K562 (cell line): Measurements from ENCODE around the gene ARL10. TPM values are rescaled to one million over a fixed set of nuclear protein-coding genes. Genes with fewer than 3 reads are reported as not detected.

ENCODE experiments used
- ATAC-seq: fragments of 200-7000 bp; cut with Tn5 transposase; 3 replicates; pipeline ENCODE4 v1.9.1; 2020; ENCODE audit warnings: moderate library complexity
- BruUV-seq: library from RNA; stranded (reverse); fragments of 400-500 nt; replicated peaks from 2 replicates; lab custom pipeline; 2021; lab: Mats Ljungman, UMichigan
- CTCF ChIA-PET: fragments of 300-600 bp; formaldehyde crosslinking; extraction: SDS; loops from one replicate; lab custom pipeline; 2021; ENCODE audit warnings: low intra/inter-chr PET ratio; lab: Yijun Ruan, JAX
- POLR2A ChIA-PET: fragments of 300-600, 350-650 bp; sonication (Branson Sonifier 250); formaldehyde crosslinking; extraction: SDS; loops from one replicate; lab custom pipeline; 2021; ENCODE audit warnings: antibody characterized with exemption, inconsistent platforms; lab: Yijun Ruan, JAX
- DNase-seq, 4 experiments: peaks; one replicate each; pipeline versions ENCODE4 v3.0.0 to v3.0.0-alpha.2; 2011 to 2018; ENCODE audit warnings: low spot score in 3 of 4, mixed read lengths in 3 of 4; ENCODE audit errors: extremely low read depth in 1 of 4
- FAIRE-seq: peaks from 2 replicates; lab custom pipeline; 2011; peaks lifted over from hg19 to GRCh38; lab: Jason Lieb, UNC
- H2AFZ ChIP-seq: 2 replicates; pipeline ENCODE4 v1.6.0; 2011; ENCODE audit warnings: low read depth, low read length, control low read depth, inconsistent platforms
- H3K27ac ChIP-seq: fragments of 200-600 bp; 3 replicates; pipeline ENCODE4 v1.8.0; 2011; ENCODE audit warnings: low read depth, mild to moderate bottlenecking, control low read depth, inconsistent platforms, low read length, moderate library complexity, mixed read lengths; ENCODE audit errors: extremely low read depth
- H3K27me3 ChIP-seq, 2 experiments: fragments of 300-600 bp in 1 of 2; 2 replicates in 1 of 2; 3 replicates in 1 of 2; pipeline versions ENCODE4 v1.6.0 to v1.8.0; 2011; ENCODE audit warnings: inconsistent platforms in 2 of 2, low read length in 2 of 2, mild to moderate bottlenecking in 1 of 2, mixed read lengths in 1 of 2, moderate library complexity in 1 of 2; ENCODE audit not compliant: control insufficient read depth in 2 of 2, insufficient read depth in 2 of 2
- H3K36me3 ChIP-seq: fragments of 300-600 bp; 3 replicates; pipeline ENCODE4 v1.8.0; 2011; ENCODE audit warnings: mild to moderate bottlenecking, low read length, inconsistent platforms; ENCODE audit not compliant: control insufficient read depth, insufficient read depth
- H3K4me1 ChIP-seq, 2 experiments: fragments of 200-600 bp in 1 of 2; replicated peaks in 1 of 2; 2 replicates in 1 of 2; 3 replicates in 1 of 2; pipeline versions ENCODE4 v1.5.1 to v1.8.0; 2011; ENCODE audit warnings: inconsistent platforms in 2 of 2, low read length in 2 of 2, mild to moderate bottlenecking in 1 of 2, mixed read lengths in 1 of 2, moderate library complexity in 1 of 2; ENCODE audit not compliant: control insufficient read depth in 2 of 2, insufficient read depth in 2 of 2
- H3K4me2 ChIP-seq: 2 replicates; pipeline ENCODE4 v1.6.1; 2011; ENCODE audit warnings: low read length, control low read depth, inconsistent platforms, mixed read lengths; ENCODE audit not compliant: insufficient read depth
- H3K4me3 ChIP-seq: fragments of 200-600 bp; sonication (generic), shearing (Covaris generic); 2 replicates; pipeline ENCODE4 v1.5.1; 2016; ENCODE audit warnings: control low read depth, inconsistent platforms
- H3K79me2 ChIP-seq: fragments of 200-600 bp; 3 replicates; pipeline ENCODE4 v1.8.0; 2011; ENCODE audit warnings: low read length, inconsistent platforms; ENCODE audit not compliant: control insufficient read depth, insufficient read depth
- H3K9ac ChIP-seq, 2 experiments: 2 replicates each; pipeline versions ENCODE4 v1.6.0 to v1.6.1; 2011; ENCODE audit warnings: low read depth in 2 of 2, low read length in 2 of 2, control low read depth in 1 of 2, inconsistent platforms in 1 of 2, mild to moderate bottlenecking in 1 of 2, mixed read lengths in 1 of 2; ENCODE audit not compliant: insufficient read depth in 1 of 2
- H3K9me1 ChIP-seq: one replicate; pipeline ENCODE4 v1.6.0; 2011; ENCODE audit warnings: inconsistent platforms, mild to moderate bottlenecking, low read length, moderate library complexity; ENCODE audit not compliant: control insufficient read depth, insufficient read depth
- H3K9me3 ChIP-seq: replicated peaks from 2 replicates; pipeline ENCODE4 v1.5.1; 2011; ENCODE audit warnings: low read depth, low read length, inconsistent platforms; ENCODE audit not compliant: control insufficient read depth, insufficient read depth
- H4K20me1 ChIP-seq: replicated peaks from 2 replicates; pipeline ENCODE4 v1.6.1; 2011; ENCODE audit warnings: low read length, inconsistent platforms, mixed read lengths; ENCODE audit not compliant: control insufficient read depth, insufficient read depth
- E2F8 ChIP-seq: fragments of 450-650 bp; IDR thresholded peaks from 2 replicates; pipeline ENCODE4 v1.7.1; 2018; ENCODE audit warnings: mild to moderate bottlenecking, low read depth; ENCODE audit not compliant: partially characterized antibody
- HDAC1 ChIP-seq, 2 experiments: fragments of 450-650 bp; IDR thresholded peaks; 2 replicates each; pipeline ENCODE4 v1.6.1; 2016 to 2017; ENCODE audit warnings: inconsistent platforms in 1 of 2, mild to moderate bottlenecking in 1 of 2, moderate library complexity in 1 of 2
- KLF1 ChIP-seq: fragments of 450-650 bp; IDR thresholded peaks from 2 replicates; pipeline ENCODE4 v1.6.1; 2016; ENCODE audit warnings: missing genetic modification characterization, missing compliant biosample characterization
- WGBS: fragments of 100-300 bp; shearing (Covaris generic); methylation state at CpG from one replicate; pipeline ENCODE4 v1.1.6; 2016; ENCODE audit warnings: low coverage, mixed read lengths; ENCODE audit not compliant: insufficient coverage; ENCODE audit errors: missing lambda C conversion rate; 5-methylcytosine and 5-hydroxymethylcytosine counted together
- in situ Hi-C: fragments of 300-500 bp; cut with MboI; formaldehyde crosslinking; loops from 4 replicates; pipeline ENCODE4 v1.15.0; 2018; ENCODE audit warnings: inconsistent platforms, mixed read lengths
- intact Hi-C: fragments of 100-400 bp; cut with micrococcal nuclease; formaldehyde crosslinking; loops from 2 replicates; pipeline ENCODE4 v1.14.2; 2022
- polyA plus RNA-seq, 8 experiments: library from polyadenylated mRNA; depleted of rRNA in 4 of 8; stranded (reverse) in 5 of 8; unstranded in 3 of 8; fragments of >200 nt; fragmentation: Nextera tagmentation in 2 of 8; fragmentation: Illumina TruSeq in 1 of 8; extraction: Ambion mirVana in 2 of 8; extraction: Trizol in 1 of 8; gene quantifications; 2 replicates each; pipeline versions ENCODE4 v1.2.1 to v1.2.3, GENCODE V29; 2011 to 2014; ENCODE audit warnings: inconsistent platforms in 1 of 8, missing spikeins in 1 of 8
- total RNA-seq, 7 experiments: library from RNA; depleted of rRNA in 6 of 7; stranded (reverse); fragments of >200 nt in 6 of 7; fragmentation: Illumina TruSeq in 2 of 7; extraction: Trizol in 2 of 7; gene quantifications; 2 replicates each; pipeline versions ENCODE4 v1.2.1 to v1.2.3, GENCODE V29; 2011 to 2021; ENCODE audit warnings: low replicate concordance in 1 of 7

The ARL10 gene
- total and polyA plus RNA-seq, 9 of the 15 experiments (the other 6 are each of a cell fraction or from before 2014, with no cell fraction given), result under 0.01 to 0.40 (median 0.34) TPM; not detected in 3

- TF ChIP-seq HDAC1 (IDR thresholded peaks at IDR 0.05) (no peak), KLF1 (tag) (no peak)
These were observed 16.1 kb downstream of the ARL10 start (continued) for GRCh38 chr5:176381423-176381822.

- H3K9ac ChIP-seq, result no peak overlapping the region
- no peaks in the 10 kb centered on the region for H3K9me1 ChIP-seq
- TF ChIP-seq E2F8, result no peak
- no peak overlapping the region for H3K27ac ChIP-seq
- peaks cover 23% of the 10 kb centered on the region for H3K79me2 ChIP-seq
- H3K27me3 ChIP-seq, result no peaks in the 10 kb centered on the region
- H4K20me1 ChIP-seq, result no peaks in the 10 kb centered on the region; the same call in 1 of the 2 replicates
- intact Hi-C loops (no loop called here), in situ Hi-C loops (no loop called here)
- ChIA-PET CTCF (no interaction called here), POLR2A (no interaction called here)
- ATAC-seq (no peak), FAIRE-seq (no peak), DNase-seq (no peak)
- H3K36me3 ChIP-seq, result peaks cover 70% of the 10 kb centered on the region
- no peak overlapping the region for H2AFZ ChIP-seq
- no peak overlapping the region for H3K4me3 ChIP-seq
- no TSS peak for BruUV-seq
- H3K4me2 ChIP-seq, result no peak overlapping the region
- WGBS, result 93% methylated on average over 3 of the region's 3 CpGs
- H3K4me1 ChIP-seq, result peaks cover 4 to 6% of the 10 kb centered on the region in 2 experiments; a peak in 3 of 5 replicates
- H3K9me3 ChIP-seq, result no peaks in the 10 kb centered on the region
These were observed 16.7 kb downstream of the ARL10 start for GRCh38 chr5:176381979-176382378.
